ENCODE data around the gene EID1. TPM values are rescaled to one million over a fixed set of nuclear protein-coding genes. Genes with fewer than 3 reads are reported as not detected.

EID1 gene
- total and polyA plus RNA-seq, 12 donors: 129 to 255 (median 220) TPM

DNA sequence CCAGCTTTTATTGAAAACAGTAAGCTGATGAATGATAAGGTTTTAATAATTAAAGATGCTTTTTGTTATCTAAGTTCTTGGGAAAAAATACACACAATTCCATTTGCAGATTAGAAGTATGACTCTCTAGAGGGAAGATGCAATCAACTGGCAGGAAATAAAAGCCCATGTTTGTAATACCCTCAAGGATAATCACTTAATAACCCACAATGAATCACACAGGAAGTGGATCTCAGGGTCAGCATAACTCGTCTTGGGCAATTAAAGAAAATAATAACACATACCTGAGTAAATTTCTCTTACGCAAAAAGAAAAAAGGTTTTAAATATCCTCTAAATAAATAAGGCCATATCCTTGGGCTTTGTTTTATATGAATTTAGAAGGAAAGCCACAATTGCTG is 9.4 kb upstream of the EID1 start:
- no peak for DNase-seq
- WGBS, 2 donors: 39 to 59% methylated on average over 2 of the region's 2 CpGs
- H3K36me3 ChIP-seq: no peaks in the 10 kb centered on the region
- ATAC-seq: peak in 1 of 8 donors; percentile 55
- H3K27me3 ChIP-seq: peaks cover 0 to 4% (median 0%) of the 10 kb centered on the region in 7 donors
- H3K4me3 ChIP-seq: no peak overlapping the region
- no peaks in the 10 kb centered on the region for H3K9me3 ChIP-seq
- peaks cover 0 to 18% (median 0%) of the 10 kb centered on the region in 9 donors for H3K4me1 ChIP-seq
- peak overlapping the region in 1 of 10 donors; percentile 15 for H3K27ac ChIP-seq
- TF ChIP-seq, protein P1, sequence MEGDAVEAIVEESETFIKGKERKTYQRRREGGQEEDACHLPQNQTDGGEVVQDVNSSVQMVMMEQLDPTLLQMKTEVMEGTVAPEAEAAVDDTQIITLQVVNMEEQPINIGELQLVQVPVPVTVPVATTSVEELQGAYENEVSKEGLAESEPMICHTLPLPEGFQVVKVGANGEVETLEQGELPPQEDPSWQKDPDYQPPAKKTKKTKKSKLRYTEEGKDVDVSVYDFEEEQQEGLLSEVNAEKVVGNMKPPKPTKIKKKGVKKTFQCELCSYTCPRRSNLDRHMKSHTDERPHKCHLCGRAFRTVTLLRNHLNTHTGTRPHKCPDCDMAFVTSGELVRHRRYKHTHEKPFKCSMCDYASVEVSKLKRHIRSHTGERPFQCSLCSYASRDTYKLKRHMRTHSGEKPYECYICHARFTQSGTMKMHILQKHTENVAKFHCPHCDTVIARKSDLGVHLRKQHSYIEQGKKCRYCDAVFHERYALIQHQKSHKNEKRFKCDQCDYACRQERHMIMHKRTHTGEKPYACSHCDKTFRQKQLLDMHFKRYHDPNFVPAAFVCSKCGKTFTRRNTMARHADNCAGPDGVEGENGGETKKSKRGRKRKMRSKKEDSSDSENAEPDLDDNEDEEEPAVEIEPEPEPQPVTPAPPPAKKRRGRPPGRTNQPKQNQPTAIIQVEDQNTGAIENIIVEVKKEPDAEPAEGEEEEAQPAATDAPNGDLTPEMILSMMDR (IDR thresholded peaks at IDR 0.05): no peak
- intact Hi-C loops (cut with DNase I): loop anchor here in 3 of 10 donors (5.0 to 10.0 kb wide), 4 partner anchors 276 to 1276 kb away; partner anchors contain the start of gene FGF7 (in 1 of the 3)

DNA sequence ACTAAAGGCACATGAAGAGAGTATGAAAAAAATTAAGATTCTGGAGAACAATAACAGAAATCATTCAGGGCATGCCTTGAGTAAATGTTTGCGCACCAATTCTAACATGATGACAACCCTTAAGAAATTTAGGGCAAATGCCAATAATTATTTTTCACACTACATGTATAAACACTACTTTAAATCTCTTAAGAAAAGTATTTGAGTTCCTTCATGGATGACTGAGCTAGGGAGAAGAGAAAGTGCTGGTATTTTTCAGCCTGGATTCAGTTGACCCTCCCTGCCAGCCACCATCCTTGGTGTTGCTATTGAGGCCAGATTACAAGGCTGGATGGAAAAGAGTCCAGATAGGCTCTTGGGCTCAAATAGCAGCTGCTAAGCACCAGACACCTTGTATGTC is 8.0 kb upstream of the EID1 start:
- no peaks in the 10 kb centered on the region for H3K9me3 ChIP-seq
- H3K4me3 ChIP-seq: no peak overlapping the region
- H3K36me3 ChIP-seq: no peaks in the 10 kb centered on the region
- peaks cover 0 to 18% (median 0%) of the 10 kb centered on the region in 9 donors for H3K4me1 ChIP-seq
- 95 to 98% methylated on average over 1 of the region's 1 CpG for WGBS, 2 donors
- no peak overlapping the region for H3K27ac ChIP-seq
- ATAC-seq (no peak), DNase-seq (no peak)
- H3K27me3 ChIP-seq: peaks cover 0 to 5% (median 0%) of the 10 kb centered on the region in 7 donors
- TF ChIP-seq, protein P1 (IDR thresholded peaks at IDR 0.05): no peak
- intact Hi-C loops (cut with DNase I): loop anchor here in 6 of 10 donors (5.0 to 10.0 kb wide), 6 partner anchors 175 to 1275 kb away; partner anchors contain the start of genes DTWD1 (in 2 of the 6), FAM227B (in 2 of the 6), FGF7 (in 1 of the 6) and SECISBP2L (in 1 of the 6)

DNA sequence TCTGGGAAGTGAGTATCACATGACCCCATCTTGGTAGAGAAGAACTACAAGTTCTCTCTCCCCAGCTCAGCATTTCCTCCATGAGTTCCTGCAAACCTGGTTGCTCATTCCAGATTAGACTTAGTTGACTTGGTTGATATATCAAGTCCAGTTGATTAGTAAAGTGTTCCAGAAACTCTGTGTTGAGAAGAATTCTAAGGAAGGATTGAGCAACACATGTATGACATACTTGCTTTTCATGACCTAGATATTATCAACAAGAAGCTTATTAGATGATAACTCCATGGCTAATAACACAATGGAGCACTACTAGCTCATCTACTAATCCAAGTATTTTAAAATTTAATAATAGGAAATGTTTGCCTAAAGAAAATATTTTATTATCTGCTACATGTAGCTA is 6.4 kb upstream of the EID1 start:
- DNase-seq (no peak), ATAC-seq (no peak)
- Histone ChIP-seq H3K27me3 (peaks cover 0 to 5% (median 0%) of the 10 kb centered on the region in 7 donors), H3K36me3 (no peaks in the 10 kb centered on the region), H3K4me3 (no peak overlapping the region), H3K4me1 (peaks cover 0 to 13% (median 0%) of the 10 kb centered on the region in 9 donors), H3K9me3 (no peaks in the 10 kb centered on the region), H3K27ac (no peak overlapping the region)
- TF ChIP-seq, protein P1 (IDR thresholded peaks at IDR 0.05): no peak
- intact Hi-C loops (cut with DNase I): loop anchor here in 3 of 10 donors (10.0 kb wide), 2 partner anchors 173 to 753 kb away; partner anchors contain the start of genes DTWD1 (in 2 of the 3), FAM227B (in 2 of the 3) and SECISBP2L (in 1 of the 3)

DNA sequence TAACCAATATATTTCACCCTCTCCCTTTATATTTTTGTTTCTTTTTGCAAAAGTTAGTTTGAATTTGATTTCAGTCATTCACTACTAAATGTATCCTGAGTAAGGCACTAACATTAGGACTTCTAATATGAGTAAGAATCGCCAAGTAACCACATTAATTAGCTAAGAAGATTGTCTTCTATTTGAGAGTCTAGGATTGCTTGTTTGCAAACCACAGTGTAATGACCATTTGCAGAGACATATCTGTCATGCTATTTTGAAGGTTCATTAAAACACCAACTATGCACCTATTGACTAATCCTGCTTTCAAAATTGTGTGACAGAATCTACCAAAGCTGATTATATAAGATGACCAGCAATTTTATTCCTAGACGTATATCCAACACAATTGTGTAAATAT is 5.3 kb upstream of the EID1 start:
- Histone ChIP-seq H3K27ac (no peak overlapping the region), H3K4me3 (no peak overlapping the region), H3K36me3 (no peaks in the 10 kb centered on the region), H3K4me1 (peaks cover 0 to 20% (median 0%) of the 10 kb centered on the region in 9 donors), H3K9me3 (no peaks in the 10 kb centered on the region), H3K27me3 (peaks cover 0 to 5% (median 0%) of the 10 kb centered on the region in 7 donors)
- DNase-seq (no peak), ATAC-seq (no peak)
- TF ChIP-seq, protein P1 (IDR thresholded peaks at IDR 0.05): no peak
- WGBS, 2 donors: 87 to 88% methylated on average over 2 of the region's 2 CpGs
- intact Hi-C loops (cut with DNase I): loop anchor here in 3 of 10 donors (10.0 kb wide), 2 partner anchors 172 to 752 kb away; partner anchors contain the start of genes DTWD1 (in 2 of the 3), FAM227B (in 2 of the 3) and SECISBP2L (in 1 of the 3)
